Smooth muscle cell (in vitro differentiated cells): ENCODE measurements around the gene H3-3A. TPM values are rescaled to one million over a fixed set of nuclear protein-coding genes. Genes with fewer than 3 reads are reported as not detected.
"Not testable (repeated sequence)": the region's sequence is repeated elsewhere in the genome, so short reads cannot be mapped to it uniquely, and the experiment has no call there.

Experiments
- DNase-seq: peaks from one replicate; lab custom pipeline; 2025; ENCODE audit not compliant: unreplicated experiment; lab: John Stamatoyannopoulos, UW
- H2AFZ ChIP-seq: fragments of 200-600 bp; sonication (generic); 2 replicates; pipeline ENCODE4 v1.6.0; 2016; ENCODE audit warnings: antibody characterized with exemption, low read depth, mild to moderate bottlenecking
- H3F3A ChIP-seq: fragments of 200-600 bp; sonication (generic); 2 replicates; pipeline ENCODE4 v1.6.0; 2017; ENCODE audit warnings: antibody characterized with exemption, low read depth
- H3K27ac ChIP-seq: fragments of 200-600 bp; sonication (generic); 2 replicates; pipeline ENCODE4 v1.5.1; 2016; ENCODE audit warnings: low read depth, mild to moderate bottlenecking
- H3K27me3 ChIP-seq: fragments of 200-600 bp; sonication (generic); 2 replicates; pipeline ENCODE4 v1.6.1; 2016; ENCODE audit warnings: low read depth, mild to moderate bottlenecking
- H3K36me3 ChIP-seq: fragments of 200-600 bp; sonication (generic); 2 replicates; pipeline ENCODE4 v1.5.1; 2016; ENCODE audit warnings: low read depth
- H3K4me1 ChIP-seq: fragments of 200-600 bp; sonication (generic); 2 replicates; pipeline ENCODE4 v1.5.1; 2016; ENCODE audit warnings: low read depth
- H3K4me2 ChIP-seq: fragments of 200-600 bp; sonication (generic); 2 replicates; pipeline ENCODE4 v1.6.0; 2016; ENCODE audit warnings: mild to moderate bottlenecking
- H3K4me3 ChIP-seq: fragments of 200-600 bp; sonication (generic); 2 replicates; pipeline ENCODE4 v1.5.1; 2016; ENCODE audit warnings: mild to moderate bottlenecking
- H3K79me2 ChIP-seq: fragments of 200-600 bp; sonication (generic); 2 replicates; pipeline ENCODE4 v1.6.0; 2016; ENCODE audit warnings: low read depth, mild to moderate bottlenecking
- H3K9ac ChIP-seq: fragments of 200-600 bp; sonication (generic); 2 replicates; pipeline ENCODE4 v1.6.0; 2016; ENCODE audit warnings: low read depth
- H3K9me3 ChIP-seq: fragments of 200-600 bp; sonication (generic); replicated peaks from 2 replicates; pipeline ENCODE4 v1.5.1; 2016; ENCODE audit warnings: low read depth
- H4K20me1 ChIP-seq: fragments of 200-600 bp; sonication (generic); 2 replicates; pipeline ENCODE4 v1.6.0; 2016; ENCODE audit warnings: low read depth
- WGBS: methylation state at CpG from one replicate; pipeline ENCODE4 v1.1.7; 2016; ENCODE audit warnings: low lambda C conversion rate; 5-methylcytosine and 5-hydroxymethylcytosine counted together
- polyA plus RNA-seq: library from polyadenylated mRNA; unstranded; fragments of >200 nt; fragmentation: Nextera tagmentation; extraction: Ambion mirVana; gene quantifications from 2 replicates; pipeline ENCODE4 v1.2.1, GENCODE V29; 2016
- total RNA-seq: library from RNA; depleted of rRNA; stranded (reverse); fragments of >200 nt; gene quantifications from 2 replicates; pipeline ENCODE4 v1.2.3, GENCODE V29; 2014
- TF ChIP-seq, protein P1 (sequence below): fragments of 200-600 bp; sonication (generic); IDR thresholded peaks from 2 replicates; pipeline ENCODE4 v1.5.1; 2017; ENCODE audit warnings: borderline replicate concordance, mild to moderate bottlenecking, antibody characterized with exemption; ENCODE audit not compliant: insufficient read depth, poor library complexity, severe bottlenecking

H3-3A gene
- total and polyA plus RNA-seq, 2 experiments from 2014 or later: 430 to 459 TPM

- Histone ChIP-seq H3K27me3 (no peaks in the 10 kb centered on the region), H3K4me1 (no peaks in the 10 kb centered on the region), H3K79me2 (no peaks in the 10 kb centered on the region), H3K36me3 (no peaks in the 10 kb centered on the region), H2AFZ (no peak overlapping the region), H3K9me3 (no peaks in the 10 kb centered on the region), H3F3A (no peaks in the 10 kb centered on the region), H3K27ac (no peak overlapping the region), H3K9ac (no peak overlapping the region), H3K4me2 (no peak overlapping the region), H4K20me1 (no peaks in the 10 kb centered on the region), H3K4me3 (no peak overlapping the region)
- DNase-seq: no peak
- WGBS: 97% methylated on average over 5 of the region's 5 CpGs
- TF ChIP-seq, protein P1, sequence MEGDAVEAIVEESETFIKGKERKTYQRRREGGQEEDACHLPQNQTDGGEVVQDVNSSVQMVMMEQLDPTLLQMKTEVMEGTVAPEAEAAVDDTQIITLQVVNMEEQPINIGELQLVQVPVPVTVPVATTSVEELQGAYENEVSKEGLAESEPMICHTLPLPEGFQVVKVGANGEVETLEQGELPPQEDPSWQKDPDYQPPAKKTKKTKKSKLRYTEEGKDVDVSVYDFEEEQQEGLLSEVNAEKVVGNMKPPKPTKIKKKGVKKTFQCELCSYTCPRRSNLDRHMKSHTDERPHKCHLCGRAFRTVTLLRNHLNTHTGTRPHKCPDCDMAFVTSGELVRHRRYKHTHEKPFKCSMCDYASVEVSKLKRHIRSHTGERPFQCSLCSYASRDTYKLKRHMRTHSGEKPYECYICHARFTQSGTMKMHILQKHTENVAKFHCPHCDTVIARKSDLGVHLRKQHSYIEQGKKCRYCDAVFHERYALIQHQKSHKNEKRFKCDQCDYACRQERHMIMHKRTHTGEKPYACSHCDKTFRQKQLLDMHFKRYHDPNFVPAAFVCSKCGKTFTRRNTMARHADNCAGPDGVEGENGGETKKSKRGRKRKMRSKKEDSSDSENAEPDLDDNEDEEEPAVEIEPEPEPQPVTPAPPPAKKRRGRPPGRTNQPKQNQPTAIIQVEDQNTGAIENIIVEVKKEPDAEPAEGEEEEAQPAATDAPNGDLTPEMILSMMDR: no peak
Measured at GRCh38 chr1:226085675-226086285, 23.3 kb downstream of the H3-3A start.

DNA sequence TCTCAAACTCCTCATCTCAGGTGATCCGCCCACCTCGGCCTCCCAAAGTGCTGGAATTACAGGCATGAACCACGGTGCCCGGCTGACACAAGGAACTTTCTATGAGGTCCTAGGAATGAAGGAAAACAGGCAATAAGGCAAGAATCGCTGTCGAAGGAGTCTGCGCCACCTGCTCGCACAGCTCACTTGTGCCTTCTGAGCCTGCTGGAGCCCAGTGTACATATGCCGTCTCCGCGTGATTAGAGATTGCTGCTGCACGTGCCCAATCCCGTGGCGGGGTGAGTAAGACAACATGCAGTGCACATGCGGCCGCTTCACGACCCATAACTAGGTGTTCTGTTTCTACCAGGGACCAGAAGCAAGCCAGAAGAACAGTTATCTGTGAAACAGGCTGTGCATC lies 24.3 kb downstream of the H3-3A start:
- H3K36me3 ChIP-seq: no peaks in the 10 kb centered on the region
- TF ChIP-seq, protein P1: no peak
- no peaks in the 10 kb centered on the region for H3K79me2 ChIP-seq
- H3K9ac ChIP-seq: no peak overlapping the region
- no peak for DNase-seq
- H3K4me2 ChIP-seq: no peak overlapping the region
- no peaks in the 10 kb centered on the region for H4K20me1 ChIP-seq
- no peaks in the 10 kb centered on the region for H3K4me1 ChIP-seq
- no peaks in the 10 kb centered on the region for H3K9me3 ChIP-seq
- WGBS: 93% methylated on average over 17 of the region's 17 CpGs
- H3F3A ChIP-seq: no peaks in the 10 kb centered on the region
- H3K27ac ChIP-seq: no peak overlapping the region
- no peak overlapping the region for H2AFZ ChIP-seq
- no peak overlapping the region for H3K4me3 ChIP-seq
- H3K27me3 ChIP-seq: no peaks in the 10 kb centered on the region

GRCh38 chr1:226091461-226091860 lies 28.9 kb downstream of the H3-3A start:
- H3K4me3 ChIP-seq: no peak overlapping the region
- H3K9me3 ChIP-seq: no peaks in the 10 kb centered on the region
- H4K20me1 ChIP-seq: no peaks in the 10 kb centered on the region
- no peaks in the 10 kb centered on the region for H3K4me1 ChIP-seq
- H3K4me2 ChIP-seq: no peak overlapping the region
- H3K36me3 ChIP-seq: no peaks in the 10 kb centered on the region
- H3K79me2 ChIP-seq: no peaks in the 10 kb centered on the region
- H3K27me3 ChIP-seq: no peaks in the 10 kb centered on the region
- TF ChIP-seq, protein P1: no peak
- no peak overlapping the region for H2AFZ ChIP-seq
- H3K9ac ChIP-seq: no peak overlapping the region
- 81% methylated on average over 1 of the region's 1 CpG for WGBS
- no peak overlapping the region for H3K27ac ChIP-seq
- no peaks in the 10 kb centered on the region for H3F3A ChIP-seq
- DNase-seq: no peak

DNA sequence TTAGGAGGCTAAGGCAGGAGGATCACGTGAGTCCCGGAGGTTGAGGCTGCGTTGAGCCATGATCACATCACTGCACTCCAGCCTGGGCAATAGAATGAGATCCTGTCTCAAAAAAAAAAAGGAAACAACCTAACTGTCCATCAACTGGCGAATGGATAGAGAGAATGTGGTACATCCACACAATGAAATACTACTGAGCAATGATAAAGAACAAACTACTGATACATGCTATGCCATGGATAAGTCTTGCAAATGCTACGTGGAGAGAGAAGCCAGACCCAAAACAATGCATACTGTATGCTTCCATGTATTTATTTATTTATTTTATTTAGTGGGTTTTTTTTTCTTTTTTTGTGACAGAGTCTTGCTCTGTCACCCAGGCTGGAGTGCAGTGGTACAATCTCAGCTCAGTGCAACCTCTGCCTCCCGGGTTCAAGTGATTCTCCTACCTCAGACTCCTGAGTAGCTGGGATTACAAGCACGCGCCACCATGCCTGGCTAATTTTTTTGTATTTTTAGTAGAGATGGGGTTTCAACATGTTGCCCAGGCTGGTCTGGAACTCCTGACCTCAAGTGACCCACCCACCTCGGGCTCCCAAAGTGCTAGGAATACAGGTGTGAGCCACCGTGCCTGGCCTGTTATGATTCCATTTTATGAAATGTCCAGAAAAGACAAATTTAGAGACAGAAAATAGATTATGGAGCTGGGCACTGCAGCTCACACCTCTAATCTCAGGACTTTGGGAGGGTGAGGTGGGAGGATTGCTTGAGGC lies 29.7 kb downstream of the H3-3A start:
- H2AFZ ChIP-seq, H3F3A ChIP-seq, H3K27ac ChIP-seq, H3K79me2 ChIP-seq, H3K9me3 ChIP-seq, H3K36me3 ChIP-seq, DNase-seq, H3K4me3 ChIP-seq, H4K20me1 ChIP-seq, H3K27me3 ChIP-seq, H3K9ac ChIP-seq, H3K4me1 ChIP-seq, H3K4me2 ChIP-seq: not testable (repeated sequence)
- 94% methylated on average over 10 of the region's 10 CpGs for WGBS
